ENCODE results near the gene STK11.

STK11 gene

GRCh38 chr19:1268226-1269064, 62.9 kb downstream of the STK11 start:
- Histone ChIP-seq H3K4me3 (ENCODE audit: low read depth in 1 of 2, low read length in 2 of 2) (peak overlapping the region in 1 of 2 donors; percentile 39), H3K27me3 (ENCODE audit: control insufficient read depth in 1 of 2, insufficient read depth in 2 of 2, low read length in 2 of 2) (no peaks in the 10 kb centered on the region)

GRCh38 chr19:1269065-1269477, 63.5 kb downstream of the STK11 start, which contains the start of gene CIRBP:
Gene CIRBP (plus strand): TSS chr19:1269332. CDS start chr19:1270934, 1,602 bp downstream.
- Histone ChIP-seq H3K27me3 (ENCODE audit: control insufficient read depth in 1 of 2, insufficient read depth in 2 of 2, low read length in 2 of 2) (no peaks in the 10 kb centered on the region), H3K27ac (ENCODE audit: low read depth, low read length) (peak within 1 kb of the TSS; percentile 98), H3K4me3 (ENCODE audit: low read depth in 1 of 2, low read length in 2 of 2) (peak within 1 kb of the TSS; percentile 76 to 83), H3K9me3 (ENCODE audit: low read length) (no peaks in the 10 kb centered on the region), H3K4me1 (ENCODE audit: insufficient read depth, low read length) (peaks cover 63% of the 10 kb centered on the region), H3K9ac (ENCODE audit: low read length) (peak within 1 kb of the TSS; percentile 91), H3K36me3 (ENCODE audit: insufficient read depth, low read length) (peaks cover 36% of the 10 kb centered on the region)

More at GRCh38 chr19:1268226-1269064, 62.9 kb downstream of the STK11 start:
- H3K9me3 ChIP-seq (ENCODE audit: low read length) = no peaks in the 10 kb centered on the region
- peaks cover 30% of the 10 kb centered on the region for H3K36me3 ChIP-seq (ENCODE audit: insufficient read depth, low read length)
- H3K27ac ChIP-seq (ENCODE audit: low read depth, low read length) = peak overlapping the region; percentile 98
- H3K9ac ChIP-seq (ENCODE audit: low read length) = peak overlapping the region; percentile 79
- peaks cover 56% of the 10 kb centered on the region for H3K4me1 ChIP-seq (ENCODE audit: insufficient read depth, low read length)

DNA sequence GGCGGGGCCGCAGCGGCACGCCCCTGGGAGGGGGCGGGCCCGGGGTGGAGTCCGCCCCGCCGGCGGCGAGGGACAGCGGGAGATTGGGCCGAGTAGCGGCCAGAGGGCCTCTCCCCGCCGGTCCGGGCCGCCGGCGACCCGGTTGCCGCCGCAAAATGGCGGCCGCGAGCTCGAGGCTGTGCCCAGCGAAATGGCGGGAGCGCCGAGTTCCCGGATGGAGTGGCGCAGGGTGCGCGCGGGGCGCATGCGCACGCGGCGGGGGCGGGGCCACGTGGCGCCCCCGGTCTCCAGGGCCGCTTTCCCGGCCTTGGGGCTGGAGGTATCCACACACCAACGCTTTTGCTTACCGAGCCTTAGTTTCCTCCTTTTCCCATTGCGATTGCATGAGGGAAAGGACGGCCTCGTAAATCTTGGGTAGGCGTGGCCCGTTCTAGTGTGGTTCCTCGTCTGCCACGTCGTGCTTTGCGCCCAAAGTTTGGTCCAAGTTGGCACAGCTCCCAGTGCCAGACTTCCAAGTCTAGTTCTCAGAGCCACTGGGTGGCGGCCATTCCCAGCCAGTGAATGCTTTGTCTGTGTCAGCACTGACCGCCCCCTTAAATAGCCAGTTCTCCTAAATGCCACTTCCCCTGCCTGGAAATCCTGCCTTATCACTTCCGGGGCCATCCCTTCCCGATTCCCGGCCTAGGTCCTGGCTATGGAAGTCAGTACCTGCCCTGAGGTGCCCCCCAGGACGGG, 64.1 kb downstream of the STK11 start:
- H3K27me3 ChIP-seq (ENCODE audit: control insufficient read depth in 1 of 2, insufficient read depth in 2 of 2, low read length in 2 of 2) = no peaks in the 10 kb centered on the region
- H3K9me3 ChIP-seq (ENCODE audit: low read length) = no peaks in the 10 kb centered on the region
- H3K4me3 ChIP-seq (ENCODE audit: low read depth in 1 of 2, low read length in 2 of 2) = peak overlapping the region; percentile 76 to 83
- peak overlapping the region; percentile 91 for H3K9ac ChIP-seq (ENCODE audit: low read length)
- peaks cover 68% of the 10 kb centered on the region for H3K4me1 ChIP-seq (ENCODE audit: insufficient read depth, low read length)
- H3K27ac ChIP-seq (ENCODE audit: low read depth, low read length) = peak overlapping the region; percentile 98
- H3K36me3 ChIP-seq (ENCODE audit: insufficient read depth, low read length) = peaks cover 42% of the 10 kb centered on the region

DNA sequence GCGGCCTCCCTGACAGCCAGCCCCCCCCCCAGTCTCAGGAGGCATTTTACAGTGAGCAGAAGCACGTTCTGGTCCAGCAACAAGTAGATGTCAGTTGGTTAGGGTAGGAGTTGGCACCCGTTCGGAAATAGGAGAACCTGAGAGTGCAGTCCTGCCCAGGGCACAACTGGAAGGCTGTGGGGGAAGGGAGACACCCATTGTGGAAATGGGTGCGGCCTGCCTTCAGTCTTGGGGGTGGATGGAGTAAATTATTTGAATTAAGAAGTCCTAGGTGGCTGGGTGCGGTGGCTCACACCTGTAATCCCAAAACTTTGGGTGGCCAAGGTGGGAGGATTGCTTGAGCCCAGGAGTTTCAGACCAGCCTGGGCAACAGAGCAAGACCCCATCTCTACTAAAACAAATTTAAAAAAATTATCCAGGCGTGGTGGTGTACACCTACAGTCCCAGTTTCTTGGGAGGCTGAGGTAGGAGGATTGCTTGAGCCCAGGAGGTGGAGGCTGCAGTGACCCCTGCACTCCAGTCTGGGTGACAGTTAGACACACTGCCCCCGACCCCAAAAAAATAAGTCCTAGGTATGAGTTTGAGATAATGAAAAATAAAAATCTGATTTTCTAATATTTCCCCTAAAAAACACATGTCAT, 64.8 kb downstream of the STK11 start:
- H3K36me3 ChIP-seq (ENCODE audit: insufficient read depth, low read length) = peaks cover 45% of the 10 kb centered on the region
- H3K4me3 ChIP-seq (ENCODE audit: low read depth in 1 of 2, low read length in 2 of 2) = peak overlapping the region; percentile 76 to 83
- H3K27me3 ChIP-seq (ENCODE audit: control insufficient read depth in 1 of 2, insufficient read depth in 2 of 2, low read length in 2 of 2) = no peaks in the 10 kb centered on the region
- no peaks in the 10 kb centered on the region for H3K9me3 ChIP-seq (ENCODE audit: low read length)
- H3K9ac ChIP-seq (ENCODE audit: low read length) = peak overlapping the region; percentile 91
- H3K4me1 ChIP-seq (ENCODE audit: insufficient read depth, low read length) = peaks cover 72% of the 10 kb centered on the region
- peak overlapping the region; percentile 98 for H3K27ac ChIP-seq (ENCODE audit: low read depth, low read length)

- H3K9ac ChIP-seq (ENCODE audit: low read length) = peak overlapping the region; percentile 91
- no peaks in the 10 kb centered on the region for H3K9me3 ChIP-seq (ENCODE audit: low read length)
- peaks cover 45% of the 10 kb centered on the region for H3K36me3 ChIP-seq (ENCODE audit: insufficient read depth, low read length)
- H3K4me1 ChIP-seq (ENCODE audit: insufficient read depth, low read length) = peaks cover 69% of the 10 kb centered on the region
- no peaks in the 10 kb centered on the region for H3K27me3 ChIP-seq (ENCODE audit: control insufficient read depth in 1 of 2, insufficient read depth in 2 of 2, low read length in 2 of 2)
- H3K27ac ChIP-seq (ENCODE audit: low read depth, low read length) = peak overlapping the region; percentile 98
- H3K4me3 ChIP-seq (ENCODE audit: low read depth in 1 of 2, low read length in 2 of 2) = peak overlapping the region; percentile 76 to 83
These were observed 65.4 kb downstream of the STK11 start for GRCh38 chr19:1270854-1271527.

DNA sequence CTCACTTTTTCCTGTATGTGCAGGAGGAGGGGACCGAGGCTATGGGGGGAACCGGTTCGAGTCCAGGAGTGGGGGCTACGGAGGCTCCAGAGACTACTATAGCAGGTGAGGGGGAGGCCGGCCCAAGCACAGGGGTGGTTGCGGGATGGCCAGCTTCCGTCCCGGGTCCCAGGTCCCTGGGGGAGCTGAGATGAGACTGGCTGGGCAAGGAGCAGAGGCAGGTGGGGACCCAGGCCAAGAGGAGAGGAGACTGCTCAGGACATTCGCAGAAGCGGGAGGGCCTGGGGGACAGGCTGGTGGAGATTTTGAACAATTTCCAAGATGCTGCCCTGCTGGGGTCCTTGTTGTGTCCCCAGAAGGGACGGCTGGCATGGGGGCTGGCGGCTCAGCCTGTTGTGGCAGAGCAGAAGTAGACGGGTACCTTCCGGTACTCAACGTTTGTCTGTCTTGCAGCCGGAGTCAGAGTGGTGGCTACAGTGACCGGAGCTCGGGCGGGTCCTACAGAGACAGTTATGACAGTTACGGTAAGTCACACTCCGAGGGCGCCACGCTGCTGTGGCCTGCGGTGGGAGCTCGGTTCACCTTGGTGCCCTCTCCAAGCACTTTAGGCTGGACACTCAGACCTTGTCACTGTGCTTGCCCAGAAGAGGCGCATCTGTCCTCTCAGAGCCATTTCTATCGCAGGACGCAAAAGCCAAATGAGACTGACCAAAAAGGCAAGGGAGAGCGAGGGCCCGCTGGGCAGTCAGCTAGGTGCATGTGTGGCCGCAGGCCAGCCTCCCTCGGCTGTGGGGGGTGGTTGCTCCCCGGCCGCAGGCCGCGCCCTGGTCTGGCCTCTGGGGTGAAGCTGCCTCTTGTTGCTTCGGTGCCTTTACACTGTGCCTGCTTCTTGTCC, 66.2 kb downstream of the STK11 start:
- peak overlapping the region; percentile 21 to 83 for H3K4me3 ChIP-seq (ENCODE audit: low read depth in 1 of 2, low read length in 2 of 2)
- peak overlapping the region; percentile 98 for H3K27ac ChIP-seq (ENCODE audit: low read depth, low read length)
- H3K36me3 ChIP-seq (ENCODE audit: insufficient read depth, low read length) = peaks cover 45% of the 10 kb centered on the region
- H3K4me1 ChIP-seq (ENCODE audit: insufficient read depth, low read length) = peaks cover 73% of the 10 kb centered on the region
- no peaks in the 10 kb centered on the region for H3K9me3 ChIP-seq (ENCODE audit: low read length)
- H3K27me3 ChIP-seq (ENCODE audit: control insufficient read depth in 1 of 2, insufficient read depth in 2 of 2, low read length in 2 of 2) = no peaks in the 10 kb centered on the region
- H3K9ac ChIP-seq (ENCODE audit: low read length) = peak overlapping the region; percentile 91

GRCh38 chr19:1272423-1273262, 67.1 kb downstream of the STK11 start:
- Histone ChIP-seq H3K9me3 (ENCODE audit: low read length) (no peaks in the 10 kb centered on the region), H3K4me3 (ENCODE audit: low read depth in 1 of 2, low read length in 2 of 2) (peak overlapping the region; percentile 2 to 83), H3K27me3 (ENCODE audit: control insufficient read depth in 1 of 2, insufficient read depth in 2 of 2, low read length in 2 of 2) (no peaks in the 10 kb centered on the region), H3K36me3 (ENCODE audit: insufficient read depth, low read length) (peaks cover 45% of the 10 kb centered on the region), H3K4me1 (ENCODE audit: insufficient read depth, low read length) (peaks cover 67% of the 10 kb centered on the region), H3K9ac (ENCODE audit: low read length) (peak overlapping the region; percentile 91), H3K27ac (ENCODE audit: low read depth, low read length) (peak overlapping the region; percentile 98)

GRCh38 chr19:1273263-1274041, 67.9 kb downstream of the STK11 start:
- peaks cover 45% of the 10 kb centered on the region for H3K36me3 ChIP-seq (ENCODE audit: insufficient read depth, low read length)
- H3K27me3 ChIP-seq (ENCODE audit: control insufficient read depth in 1 of 2, insufficient read depth in 2 of 2, low read length in 2 of 2) = no peaks in the 10 kb centered on the region
- H3K9me3 ChIP-seq (ENCODE audit: low read length) = no peaks in the 10 kb centered on the region
- peak overlapping the region; percentile 98 for H3K27ac ChIP-seq (ENCODE audit: low read depth, low read length)
- H3K4me3 ChIP-seq (ENCODE audit: low read depth in 1 of 2, low read length in 2 of 2) = peak overlapping the region in 1 of 2 donors; percentile 11
- no peak overlapping the region for H3K9ac ChIP-seq (ENCODE audit: low read length)
- peaks cover 59% of the 10 kb centered on the region for H3K4me1 ChIP-seq (ENCODE audit: insufficient read depth, low read length)

DNA sequence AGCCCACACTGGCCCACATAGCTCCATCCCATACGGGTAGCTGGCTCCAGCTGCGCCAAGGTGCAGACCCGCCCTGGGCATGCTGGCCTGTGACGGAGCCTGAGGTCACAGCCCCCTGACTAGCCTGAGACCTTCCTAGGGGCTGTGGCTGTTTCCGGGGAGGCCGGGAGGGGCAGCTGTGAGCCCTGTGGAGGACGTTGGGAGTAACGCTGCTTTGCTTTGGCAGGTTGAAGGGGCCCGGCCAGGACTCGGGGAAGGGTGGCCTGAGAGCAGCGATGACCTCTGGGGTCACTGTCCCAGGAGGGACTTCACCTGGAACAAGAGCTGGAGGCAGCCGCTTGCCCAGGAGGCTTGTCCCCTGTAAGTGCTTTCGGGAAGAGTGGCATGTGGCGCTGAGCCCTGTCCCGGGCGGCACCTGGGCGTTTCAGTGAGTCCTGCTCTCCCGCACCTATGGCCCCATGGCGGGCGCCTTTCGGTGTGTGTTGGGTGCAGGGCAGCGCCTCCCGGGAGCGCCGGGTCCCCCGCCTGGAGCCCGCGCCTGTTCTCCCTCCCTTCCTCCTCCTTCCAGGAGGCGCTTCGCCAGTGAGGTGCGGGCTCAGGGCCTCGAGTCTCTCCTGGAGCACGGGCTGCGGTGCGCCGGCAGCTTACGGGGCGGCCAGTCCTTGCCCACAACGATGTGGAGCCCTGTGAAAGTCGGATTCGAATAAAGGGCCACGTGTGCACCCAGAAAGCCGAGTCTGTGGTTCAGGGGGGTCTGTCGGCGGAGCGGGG, 68.7 kb downstream of the STK11 start:
- Histone ChIP-seq H3K4me3 (ENCODE audit: low read depth in 1 of 2, low read length in 2 of 2) (peak overlapping the region in 1 of 2 donors; percentile 23), H3K27me3 (ENCODE audit: control insufficient read depth in 1 of 2, insufficient read depth in 2 of 2, low read length in 2 of 2) (no peaks in the 10 kb centered on the region), H3K36me3 (ENCODE audit: insufficient read depth, low read length) (peaks cover 51% of the 10 kb centered on the region), H3K4me1 (ENCODE audit: insufficient read depth, low read length) (peaks cover 55% of the 10 kb centered on the region), H3K9me3 (ENCODE audit: low read length) (no peaks in the 10 kb centered on the region), H3K9ac (ENCODE audit: low read length) (no peak overlapping the region), H3K27ac (ENCODE audit: low read depth, low read length) (peak overlapping the region; percentile 89)
